ENCODE measurements around the gene PLXNA4.

PLXNA4 gene

GRCh38 chr7:132255898-132256297 lies 320.4 kb downstream of the PLXNA4 start (continued):
- TF ChIP-seq ZNF843 (tag by site-specific recombination; IDR thresholded peaks at IDR 0.05) (peak; percentile 98), ZNF639 (tag by site-specific recombination; IDR thresholded peaks at IDR 0.05) (no peak), GLIS1 (tag by site-specific recombination; IDR thresholded peaks at IDR 0.05) (peak; percentile 53), ZNF501 (tag by site-specific recombination; IDR thresholded peaks at IDR 0.05) (peak; percentile 85), ZNF239 (tag by site-specific recombination; IDR thresholded peaks at IDR 0.05) (no peak), ZNF473 (tag by site-specific recombination; IDR thresholded peaks at IDR 0.05) (no peak), ZNF174 (tag by site-specific recombination; IDR thresholded peaks at IDR 0.05) (0 out of 2 replicates have a peak, but pooled peaks have one; percentile 14), KLF16 (tag by site-specific recombination; IDR thresholded peaks at IDR 0.05) (no peak), PRDM2 (tag by site-specific recombination; IDR thresholded peaks at IDR 0.05; ENCODE audit: borderline replicate concordance) (no peak), ZNF549 (tag by site-specific recombination; IDR thresholded peaks at IDR 0.05) (peak; percentile 40; the same call in 1 of the 2 replicates), ZNF837 (tag by site-specific recombination; IDR thresholded peaks at IDR 0.05) (no peak), BCL6B (tag by site-specific recombination; IDR thresholded peaks at IDR 0.05) (peak; percentile 77), ZNF148 (tag by site-specific recombination; IDR thresholded peaks at IDR 0.05; ENCODE audit: borderline replicate concordance) (peak; percentile 67; the same call in 1 of the 2 replicates), IKZF3 (tag by site-specific recombination; IDR thresholded peaks at IDR 0.05) (peak; percentile 88), GFI1B (tag by site-specific recombination; IDR thresholded peaks at IDR 0.05) (0 out of 2 replicates have a peak, but pooled peaks have one; percentile 46), KLF1 (tag by site-specific recombination; IDR thresholded peaks at IDR 0.05) (no peak), ZNF596 (tag by site-specific recombination; IDR thresholded peaks at IDR 0.05) (peak; percentile 55), ZNF391 (tag by site-specific recombination; IDR thresholded peaks at IDR 0.05; ENCODE audit: borderline replicate concordance, low read depth) (peak; percentile 65; the same call in 1 of the 2 replicates), ZNF398 (tag by site-specific recombination; IDR thresholded peaks at IDR 0.05) (peak; percentile 73), ZNF544 (tag by site-specific recombination; IDR thresholded peaks at IDR 0.05) (peak; percentile 89), KLF9 (tag by site-specific recombination; IDR thresholded peaks at IDR 0.05; ENCODE audit: low read depth) (no peak), ZNF624 (tag by site-specific recombination; IDR thresholded peaks at IDR 0.05) (0 out of 2 replicates have a peak, but pooled peaks have one; percentile 67), ZNF433 (tag by site-specific recombination; IDR thresholded peaks at IDR 0.05; ENCODE audit: low read depth) (no peak), ELK4 (IDR thresholded peaks at IDR 0.05; ENCODE audit: borderline replicate concordance, low read depth, low read length) (no peak), ZNF707 (tag by site-specific recombination; IDR thresholded peaks at IDR 0.05) (no peak), ZNF580 (tag by site-specific recombination; IDR thresholded peaks at IDR 0.05) (peak; percentile 71; the same call in 1 of the 2 replicates)

All from HEK293 (cell line).